ENCODE measurements around the gene TBC1D5.
A peak's percentile ranks its signal among the peaks of the same experiment; 100 is the strongest.

TBC1D5 gene

DNA sequence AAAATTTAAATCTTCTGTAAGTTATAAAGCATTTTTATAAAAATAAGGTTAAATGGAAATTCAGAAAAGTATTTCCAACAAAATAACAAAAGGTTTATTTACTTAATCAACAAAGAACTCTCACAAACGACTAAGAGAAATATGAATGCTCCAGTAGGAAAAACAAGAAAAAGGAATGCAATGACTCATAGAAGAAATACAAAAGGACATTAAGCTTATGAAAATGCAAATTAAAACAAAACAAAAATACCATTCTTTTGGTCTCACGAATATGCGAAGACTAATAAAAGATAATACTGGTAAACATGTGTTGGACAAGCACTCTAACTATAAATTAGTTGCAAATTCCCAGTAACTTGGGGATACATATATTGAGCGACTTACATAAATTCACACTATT, 17.5 kb upstream of the TBC1D5 start:
- no peaks in the 10 kb centered on the region for H3K27me3 Mint-ChIP-seq
- no peaks in the 10 kb centered on the region for H3K36me3 Mint-ChIP-seq
- DNase-seq (ENCODE audit: low spot score in 2 of 2), result no peak
- H3K4me3 Mint-ChIP-seq, result no peak overlapping the region
- peaks cover 15% of the 10 kb centered on the region for H3K4me1 Mint-ChIP-seq
- no peaks in the 10 kb centered on the region for H3K9me3 Mint-ChIP-seq
- no peak overlapping the region for H3K27ac Mint-ChIP-seq
- no peak for ATAC-seq (ENCODE audit: low read depth)

DNA sequence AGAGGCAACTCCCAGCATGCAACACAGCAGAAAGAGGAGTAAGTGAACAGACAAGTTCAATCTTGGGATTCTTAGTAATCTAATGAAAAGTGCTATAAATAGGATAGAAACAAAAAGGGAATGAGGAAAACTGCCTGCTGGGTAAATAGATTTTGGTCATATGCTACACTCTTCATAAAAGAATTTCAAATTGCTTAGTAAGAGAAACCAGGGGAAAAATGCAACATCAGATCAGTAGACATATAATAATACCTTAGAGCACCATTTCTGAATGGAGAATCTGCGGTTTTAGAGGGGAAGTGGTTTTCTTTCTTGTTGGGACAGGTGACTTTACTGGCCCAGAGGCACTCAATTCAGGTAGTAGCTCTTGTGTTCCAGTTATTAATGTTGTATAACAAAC, 13.4 kb upstream of the TBC1D5 start:
- Mint-ChIP-seq H3K9me3 (no peaks in the 10 kb centered on the region), H3K4me1 (peaks cover 9% of the 10 kb centered on the region), H3K27ac (no peak overlapping the region), H3K36me3 (no peaks in the 10 kb centered on the region), H3K4me3 (no peak overlapping the region), H3K27me3 (no peaks in the 10 kb centered on the region)
- no peak for DNase-seq (ENCODE audit: low spot score in 2 of 2)
- ATAC-seq (ENCODE audit: low read depth), result peak; percentile 66

DNA sequence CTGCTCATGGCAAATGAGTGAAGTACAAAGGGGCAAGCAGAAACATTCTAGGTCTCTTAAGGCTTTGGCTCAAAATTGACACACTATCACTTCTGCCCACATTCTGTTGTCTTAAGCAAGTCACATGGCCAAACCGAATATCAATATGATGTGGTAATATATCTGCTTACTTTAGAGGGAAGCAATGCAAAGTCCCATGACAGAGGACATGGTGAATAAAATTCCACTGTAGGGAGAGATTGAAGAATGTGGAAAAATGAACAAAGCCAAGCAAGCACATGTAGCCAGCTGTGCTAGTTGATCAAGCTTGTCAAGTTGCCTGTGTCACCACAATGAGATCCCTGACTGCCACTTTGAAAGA, 11.2 kb upstream of the TBC1D5 start:
- Mint-ChIP-seq H3K36me3 (no peaks in the 10 kb centered on the region), H3K4me3 (no peak overlapping the region), H3K4me1 (peaks cover 20% of the 10 kb centered on the region), H3K27ac (no peak overlapping the region), H3K9me3 (no peaks in the 10 kb centered on the region), H3K27me3 (no peaks in the 10 kb centered on the region)
- DNase-seq (ENCODE audit: low spot score in 2 of 2) (no peak), ATAC-seq (ENCODE audit: low read depth) (no peak)

GRCh38 chr3:17752876-17753631, 10.6 kb upstream of the TBC1D5 start:
- Mint-ChIP-seq H3K9me3 (no peaks in the 10 kb centered on the region), H3K36me3 (no peaks in the 10 kb centered on the region), H3K27ac (no peak overlapping the region), H3K4me1 (peaks cover 20% of the 10 kb centered on the region), H3K4me3 (no peak overlapping the region), H3K27me3 (no peaks in the 10 kb centered on the region)
- ATAC-seq (ENCODE audit: low read depth), result no peak
- no peak for DNase-seq (ENCODE audit: low spot score in 2 of 2)

DNA sequence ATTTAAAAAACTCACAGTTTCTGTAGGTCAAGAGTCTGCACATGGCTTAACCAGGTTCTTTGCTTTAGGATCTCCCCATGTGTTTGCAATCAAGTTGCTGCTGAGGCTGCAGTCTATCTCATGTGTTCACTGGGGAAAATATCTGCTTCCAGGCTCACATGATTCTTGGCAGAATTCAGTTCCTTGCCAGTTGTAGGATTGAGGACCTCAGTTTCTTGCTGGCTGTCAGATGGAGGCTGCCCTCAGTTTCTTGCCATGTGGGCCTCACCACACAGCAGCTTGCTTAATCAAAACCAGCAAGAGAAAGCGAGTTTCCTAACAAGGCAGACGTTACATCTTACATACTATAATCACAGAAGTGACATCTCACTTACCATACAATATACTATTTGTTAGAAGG, 10.0 kb upstream of the TBC1D5 start:
- Mint-ChIP-seq H3K9me3 (no peaks in the 10 kb centered on the region), H3K27me3 (no peaks in the 10 kb centered on the region), H3K36me3 (no peaks in the 10 kb centered on the region), H3K4me3 (no peak overlapping the region), H3K27ac (no peak overlapping the region), H3K4me1 (peaks cover 24% of the 10 kb centered on the region)
- no peak for ATAC-seq (ENCODE audit: low read depth)
- no peak for DNase-seq (ENCODE audit: low spot score in 2 of 2)

DNA sequence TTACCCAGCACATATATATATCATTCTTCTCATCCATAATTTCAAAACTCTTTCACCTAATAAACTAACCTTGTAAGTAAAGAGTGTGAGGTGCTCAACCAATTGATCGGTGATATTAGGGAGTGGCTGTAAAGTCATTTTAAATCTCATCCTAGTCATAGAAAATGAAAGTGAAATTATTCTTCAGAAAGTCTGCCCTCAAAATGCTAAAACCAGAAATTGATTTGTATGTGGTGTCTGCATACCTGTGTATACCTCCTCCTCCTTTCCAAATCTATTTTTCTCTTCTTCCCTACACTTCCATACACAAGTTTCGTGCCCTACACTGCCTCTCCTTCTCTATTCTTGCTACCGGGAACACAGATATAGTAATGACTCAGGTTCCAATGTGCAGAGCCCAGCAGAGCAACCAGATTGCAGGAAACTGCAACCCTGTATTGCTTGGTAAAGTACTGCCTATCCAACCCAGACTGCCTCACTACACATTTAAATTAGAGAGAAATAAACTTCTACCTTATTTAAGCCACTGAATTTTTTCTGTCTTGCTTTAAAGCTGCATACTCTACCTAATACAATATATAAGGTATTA, 7.4 kb upstream of the TBC1D5 start:
- DNase-seq (ENCODE audit: low spot score in 2 of 2), result no peak
- Mint-ChIP-seq H3K27me3 (no peaks in the 10 kb centered on the region), H3K4me3 (peak overlapping the region; percentile 88), H3K27ac (peak overlapping the region; percentile 89), H3K9me3 (no peaks in the 10 kb centered on the region), H3K4me1 (peaks cover 27% of the 10 kb centered on the region), H3K36me3 (no peaks in the 10 kb centered on the region)
- peak; percentile 54 for ATAC-seq (ENCODE audit: low read depth)

DNA sequence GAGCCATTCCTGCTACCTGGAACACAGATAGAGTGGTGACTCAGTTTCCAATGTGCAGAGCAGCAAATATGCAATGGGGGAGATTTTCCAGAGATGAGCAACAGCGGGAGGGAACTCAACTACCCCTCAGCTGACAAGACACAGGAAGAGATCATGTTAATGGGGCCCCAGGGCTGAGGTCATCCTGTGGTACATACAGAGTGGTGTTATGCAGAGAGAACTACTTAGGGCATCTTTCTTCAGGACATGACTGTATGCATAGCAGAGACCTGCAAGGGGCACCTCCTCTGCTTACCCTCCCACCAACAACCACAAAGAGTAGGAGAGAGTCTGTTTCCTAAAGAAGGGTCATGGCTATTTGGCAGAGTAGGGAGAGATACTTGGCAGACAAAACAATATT, 6.8 kb upstream of the TBC1D5 start:
- Mint-ChIP-seq H3K27me3 (no peaks in the 10 kb centered on the region), H3K4me3 (peak overlapping the region; percentile 88), H3K27ac (peak overlapping the region; percentile 89), H3K9me3 (no peaks in the 10 kb centered on the region), H3K4me1 (peaks cover 27% of the 10 kb centered on the region), H3K36me3 (no peaks in the 10 kb centered on the region)
- DNase-seq (ENCODE audit: low spot score in 2 of 2) (no peak), ATAC-seq (ENCODE audit: low read depth) (peak; percentile 42)

- Mint-ChIP-seq H3K4me3 (peak overlapping the region; percentile 73), H3K4me1 (peaks cover 32% of the 10 kb centered on the region), H3K27me3 (no peaks in the 10 kb centered on the region), H3K36me3 (no peaks in the 10 kb centered on the region), H3K9me3 (no peaks in the 10 kb centered on the region), H3K27ac (peak overlapping the region; percentile 83)
- DNase-seq (ENCODE audit: low spot score in 2 of 2) (no peak), ATAC-seq (ENCODE audit: low read depth) (peak; percentile 5)
These were observed 5.4 kb upstream of the TBC1D5 start for GRCh38 chr3:17747890-17748247.

- H3K4me3 Mint-ChIP-seq, result peak overlapping the region; percentile 73
- H3K27ac Mint-ChIP-seq, result peak overlapping the region; percentile 83
- ATAC-seq (ENCODE audit: low read depth) (peak; percentile 44), DNase-seq (ENCODE audit: low spot score in 2 of 2) (peak in 1 of 2 donors; percentile 15)
- no peaks in the 10 kb centered on the region for H3K36me3 Mint-ChIP-seq
- H3K4me1 Mint-ChIP-seq, result peaks cover 32% of the 10 kb centered on the region
- H3K9me3 Mint-ChIP-seq, result no peaks in the 10 kb centered on the region
- H3K27me3 Mint-ChIP-seq, result no peaks in the 10 kb centered on the region
These were observed 4.9 kb upstream of the TBC1D5 start for GRCh38 chr3:17747174-17747889.

- DNase-seq (ENCODE audit: low spot score in 2 of 2) (no peak), ATAC-seq (ENCODE audit: low read depth) (no peak)
- no peaks in the 10 kb centered on the region for H3K27me3 Mint-ChIP-seq
- H3K4me1 Mint-ChIP-seq, result peaks cover 35% of the 10 kb centered on the region
- no peak overlapping the region for H3K27ac Mint-ChIP-seq
- no peaks in the 10 kb centered on the region for H3K9me3 Mint-ChIP-seq
- H3K4me3 Mint-ChIP-seq, result no peak overlapping the region
- no peaks in the 10 kb centered on the region for H3K36me3 Mint-ChIP-seq
These were observed 3.5 kb upstream of the TBC1D5 start for GRCh38 chr3:17745894-17746293.

GRCh38 chr3:17745301-17745700, 2.9 kb upstream of the TBC1D5 start:
- peaks cover 38% of the 10 kb centered on the region for H3K4me1 Mint-ChIP-seq
- H3K4me3 Mint-ChIP-seq, result no peak overlapping the region
- DNase-seq (ENCODE audit: low spot score in 2 of 2), result no peak
- no peak overlapping the region for H3K27ac Mint-ChIP-seq
- H3K9me3 Mint-ChIP-seq, result no peaks in the 10 kb centered on the region
- H3K27me3 Mint-ChIP-seq, result no peaks in the 10 kb centered on the region
- ATAC-seq (ENCODE audit: low read depth), result no peak
- no peaks in the 10 kb centered on the region for H3K36me3 Mint-ChIP-seq

DNA sequence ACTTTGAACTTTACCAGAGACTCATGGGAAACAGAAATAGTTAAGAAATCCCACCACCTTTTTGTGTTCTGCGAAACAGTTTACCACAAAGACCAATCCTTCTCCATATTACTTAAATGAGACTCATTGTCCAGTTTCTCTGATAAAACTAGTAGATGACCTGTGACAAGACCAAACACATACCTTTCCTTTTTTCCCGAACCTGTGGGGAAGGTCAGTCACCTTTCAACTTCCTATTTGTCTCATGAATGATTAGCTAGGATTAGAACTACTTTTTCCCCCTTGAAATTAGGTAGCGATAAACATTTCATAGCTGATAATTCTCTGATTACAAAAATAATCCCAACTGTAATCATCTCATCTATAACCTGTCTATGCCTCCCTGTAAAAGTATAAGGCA, 2.3 kb upstream of the TBC1D5 start:
- DNase-seq (ENCODE audit: low spot score in 2 of 2) (no peak), ATAC-seq (ENCODE audit: low read depth) (no peak)
- Mint-ChIP-seq H3K27ac (no peak overlapping the region), H3K36me3 (no peaks in the 10 kb centered on the region), H3K4me1 (peaks cover 35% of the 10 kb centered on the region), H3K27me3 (no peaks in the 10 kb centered on the region), H3K4me3 (no peak overlapping the region), H3K9me3 (no peaks in the 10 kb centered on the region)

GRCh38 chr3:17743658-17743995, 1.2 kb upstream of the TBC1D5 start:
- Mint-ChIP-seq H3K27me3 (no peaks in the 10 kb centered on the region), H3K36me3 (no peaks in the 10 kb centered on the region), H3K27ac (peak overlapping the region; percentile 99), H3K4me3 (peak overlapping the region; percentile 97), H3K4me1 (peaks cover 34% of the 10 kb centered on the region), H3K9me3 (no peaks in the 10 kb centered on the region)
- no peak for ATAC-seq (ENCODE audit: low read depth)
- DNase-seq (ENCODE audit: low spot score in 2 of 2), result no peak

DNA sequence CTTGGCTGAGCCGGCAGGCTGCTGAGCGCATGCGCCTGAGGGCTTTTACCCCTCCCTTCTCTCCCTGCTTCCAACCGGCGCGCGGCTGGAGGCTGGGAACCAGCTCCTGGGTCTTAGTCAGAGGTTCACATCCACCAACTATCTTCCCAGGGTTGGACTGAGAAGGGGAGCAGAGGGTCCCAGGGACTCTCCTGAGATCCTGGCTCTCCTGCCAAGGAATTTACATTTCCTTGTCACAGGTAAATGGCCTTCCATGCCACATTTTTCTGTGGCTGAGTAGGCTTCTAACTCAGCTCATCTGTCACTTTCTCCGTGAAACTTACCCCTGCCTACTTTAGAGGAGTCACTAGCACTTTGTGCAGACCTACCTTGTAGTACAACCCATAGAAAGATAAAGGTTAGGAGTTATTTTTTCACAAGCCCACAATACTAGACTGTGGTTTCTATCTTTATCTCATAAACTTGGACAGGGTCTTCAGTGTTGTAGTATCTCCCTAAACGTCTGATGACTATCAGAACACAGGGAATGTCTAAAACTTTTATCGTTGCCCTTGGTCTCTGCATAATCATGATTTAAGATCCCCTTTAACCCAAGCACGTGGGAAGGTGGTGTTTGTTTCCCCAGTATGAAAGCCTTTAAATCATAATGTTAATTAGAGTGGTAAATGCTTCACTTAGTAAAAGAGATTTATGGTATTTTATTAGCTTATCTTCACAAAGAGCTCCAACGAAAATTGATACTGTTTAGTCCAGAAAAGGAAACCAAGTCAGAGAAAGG, 638 bp upstream of the TBC1D5 start:
- peaks cover 39% of the 10 kb centered on the region for H3K4me1 Mint-ChIP-seq
- H3K27me3 Mint-ChIP-seq, result no peaks in the 10 kb centered on the region
- DNase-seq (ENCODE audit: low spot score in 2 of 2) (no peak), ATAC-seq (ENCODE audit: low read depth) (no peak)
- no peaks in the 10 kb centered on the region for H3K9me3 Mint-ChIP-seq
- peak overlapping the region; percentile 97 for H3K4me3 Mint-ChIP-seq
- H3K27ac Mint-ChIP-seq, result peak overlapping the region; percentile 99
- no peaks in the 10 kb centered on the region for H3K36me3 Mint-ChIP-seq
